ENCODE data around the gene PHACTR4. TPM values are rescaled to one million over a fixed set of nuclear protein-coding genes. Genes with fewer than 3 reads are reported as not detected.
"Not testable (repeated sequence)": the region's sequence is repeated elsewhere in the genome, so short reads cannot be mapped to it uniquely, and the experiment has no call there.

Gene PHACTR4
- total RNA-seq, 2 donors from 2014 or later, result 49.9 to 65.0 TPM

DNA sequence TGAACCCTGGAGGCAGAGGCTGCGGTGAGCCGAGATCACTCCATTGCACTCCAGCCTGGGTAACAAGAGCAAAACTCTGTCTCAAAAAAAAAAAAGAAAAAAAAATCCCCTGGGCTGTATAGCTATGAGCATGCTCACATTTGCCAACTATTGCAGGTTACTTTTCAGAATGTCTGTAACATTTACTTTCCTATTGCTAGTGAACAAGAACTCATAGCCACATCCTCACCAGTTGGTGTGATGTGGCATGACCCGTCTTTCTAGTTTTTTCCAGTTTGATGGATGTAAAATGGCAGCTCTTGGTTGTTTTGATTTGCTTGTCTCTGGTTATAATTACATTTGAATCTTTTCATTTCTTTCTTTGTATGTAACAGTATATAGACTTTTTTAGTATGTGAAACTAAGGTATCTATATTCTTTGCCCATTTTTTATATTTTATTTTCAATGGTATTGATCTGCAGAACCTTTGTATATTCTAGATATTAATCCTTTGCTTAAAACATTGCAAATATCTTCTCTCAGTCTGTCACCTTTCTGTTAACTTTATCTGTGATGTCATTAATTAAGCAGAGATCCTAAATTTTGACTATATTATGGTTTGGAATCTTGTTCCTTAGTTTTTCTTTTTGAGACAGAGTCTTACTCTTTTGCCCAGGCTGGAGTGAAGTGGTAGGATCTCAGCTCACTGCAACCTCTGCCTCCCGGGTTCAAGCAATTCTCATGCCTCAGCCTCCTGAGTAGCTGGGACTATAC, 29.1 kb upstream of the PHACTR4 start:
- Mint-ChIP-seq H3K27ac (no peak overlapping the region), H3K4me1 (no peaks in the 10 kb centered on the region), H3K27me3 (ENCODE audit: insufficient read depth) (no peaks in the 10 kb centered on the region), H3K4me3 (no peak overlapping the region), H3K9me3 (no peaks in the 10 kb centered on the region), H3K36me3 (ENCODE audit: low read depth) (peaks cover 3% of the 10 kb centered on the region)
- H3K27ac ChIP-seq (ENCODE audit: low read depth, low read length), result no peak overlapping the region
- DNase-seq, result no peak
- H3K9me3 ChIP-seq (ENCODE audit: control insufficient read depth, low read length), result no peaks in the 10 kb centered on the region
- H3K27me3 ChIP-seq (ENCODE audit: control insufficient read depth, insufficient read depth, low read length, poor library complexity, severe bottlenecking), result no peaks in the 10 kb centered on the region
- H3K9ac ChIP-seq (ENCODE audit: extremely low read depth, low read length, poor library complexity, severe bottlenecking), result no peak overlapping the region
- H3K36me3 ChIP-seq (ENCODE audit: control insufficient read depth, insufficient read depth, low read length), result peaks cover 5% of the 10 kb centered on the region
- H3K4me3 ChIP-seq (ENCODE audit: low read length), result no peak overlapping the region
- no peaks in the 10 kb centered on the region for H3K4me1 ChIP-seq (ENCODE audit: control insufficient read depth, insufficient read depth, low read length)
- TF ChIP-seq, protein P1, sequence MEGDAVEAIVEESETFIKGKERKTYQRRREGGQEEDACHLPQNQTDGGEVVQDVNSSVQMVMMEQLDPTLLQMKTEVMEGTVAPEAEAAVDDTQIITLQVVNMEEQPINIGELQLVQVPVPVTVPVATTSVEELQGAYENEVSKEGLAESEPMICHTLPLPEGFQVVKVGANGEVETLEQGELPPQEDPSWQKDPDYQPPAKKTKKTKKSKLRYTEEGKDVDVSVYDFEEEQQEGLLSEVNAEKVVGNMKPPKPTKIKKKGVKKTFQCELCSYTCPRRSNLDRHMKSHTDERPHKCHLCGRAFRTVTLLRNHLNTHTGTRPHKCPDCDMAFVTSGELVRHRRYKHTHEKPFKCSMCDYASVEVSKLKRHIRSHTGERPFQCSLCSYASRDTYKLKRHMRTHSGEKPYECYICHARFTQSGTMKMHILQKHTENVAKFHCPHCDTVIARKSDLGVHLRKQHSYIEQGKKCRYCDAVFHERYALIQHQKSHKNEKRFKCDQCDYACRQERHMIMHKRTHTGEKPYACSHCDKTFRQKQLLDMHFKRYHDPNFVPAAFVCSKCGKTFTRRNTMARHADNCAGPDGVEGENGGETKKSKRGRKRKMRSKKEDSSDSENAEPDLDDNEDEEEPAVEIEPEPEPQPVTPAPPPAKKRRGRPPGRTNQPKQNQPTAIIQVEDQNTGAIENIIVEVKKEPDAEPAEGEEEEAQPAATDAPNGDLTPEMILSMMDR (conservative IDR thresholded peaks at IDR 0.05), result no peak
- 91 to 92% methylated on average over 3 to 4 of the region's 4 CpGs for WGBS, 2 experiments (ENCODE audit: insufficient coverage in 1 of 2, insufficient read length in 1 of 2)

DNA sequence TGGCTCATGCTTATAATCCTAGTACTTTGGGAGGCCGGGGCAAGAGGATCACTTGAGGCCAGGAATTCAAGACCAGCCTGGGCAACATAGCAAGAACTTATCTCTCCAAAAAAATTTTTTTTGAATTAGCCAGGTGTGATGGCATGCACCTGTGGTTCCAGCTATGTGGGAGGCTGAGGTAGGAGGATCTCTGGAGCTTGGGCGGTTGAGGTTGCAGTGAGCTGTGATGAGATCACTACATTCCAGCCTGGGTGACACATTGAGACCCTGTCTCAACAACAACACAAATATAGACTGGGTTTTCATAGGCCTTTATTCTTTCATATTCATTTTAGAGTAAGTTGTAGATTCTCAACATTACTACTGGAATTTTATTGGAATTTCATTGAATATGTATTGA, 27.9 kb upstream of the PHACTR4 start:
- Mint-ChIP-seq H3K36me3 (ENCODE audit: low read depth) (no peaks in the 10 kb centered on the region), H3K9me3 (no peaks in the 10 kb centered on the region), H3K27me3 (ENCODE audit: insufficient read depth) (no peaks in the 10 kb centered on the region), H3K27ac (no peak overlapping the region), H3K4me3 (no peak overlapping the region), H3K4me1 (no peaks in the 10 kb centered on the region)
- no peaks in the 10 kb centered on the region for H3K4me1 ChIP-seq (ENCODE audit: control insufficient read depth, insufficient read depth, low read length)
- no peak overlapping the region for H3K27ac ChIP-seq (ENCODE audit: low read depth, low read length)
- H3K9me3 ChIP-seq (ENCODE audit: control insufficient read depth, low read length), result no peaks in the 10 kb centered on the region
- DNase-seq, result no peak
- no peak overlapping the region for H3K9ac ChIP-seq (ENCODE audit: extremely low read depth, low read length, poor library complexity, severe bottlenecking)
- no peaks in the 10 kb centered on the region for H3K36me3 ChIP-seq (ENCODE audit: control insufficient read depth, insufficient read depth, low read length)
- no peak overlapping the region for H3K4me3 ChIP-seq (ENCODE audit: low read length)
- H3K27me3 ChIP-seq (ENCODE audit: control insufficient read depth, insufficient read depth, low read length, poor library complexity, severe bottlenecking), result no peaks in the 10 kb centered on the region
- TF ChIP-seq, protein P1 (conservative IDR thresholded peaks at IDR 0.05), result no peak
- WGBS, 2 experiments (ENCODE audit: insufficient coverage in 1 of 2, insufficient read length in 1 of 2), result 95 to 100% methylated on average over 1 to 2 of the region's 2 CpGs

DNA sequence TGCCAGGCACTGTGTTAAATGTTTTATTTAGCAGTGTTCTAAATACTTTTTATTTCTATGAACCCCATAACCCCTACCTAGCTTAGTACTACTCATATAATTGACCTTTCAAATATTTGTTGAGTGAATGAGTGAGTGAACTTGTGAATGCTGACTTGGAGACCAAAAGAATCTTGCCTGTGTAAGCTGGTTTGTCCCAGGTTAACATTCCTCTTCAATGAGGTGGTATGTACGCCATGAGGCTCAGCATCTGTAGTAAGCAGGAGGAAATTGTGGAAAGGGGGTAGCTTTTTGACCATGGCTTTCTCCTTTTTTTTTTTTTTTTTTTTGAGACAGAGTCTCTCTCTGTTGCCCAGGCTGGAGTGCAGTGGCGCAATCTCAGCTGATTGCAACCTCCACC, 26.1 kb upstream of the PHACTR4 start:
- WGBS, 2 experiments (ENCODE audit: insufficient coverage in 1 of 2, insufficient read length in 1 of 2), result 85% methylated on average over 2 of the region's 2 CpGs; no CpG with 5 or more reads in 1 of the 2 experiments
- Mint-ChIP-seq H3K36me3 (ENCODE audit: low read depth) (no peaks in the 10 kb centered on the region), H3K27me3 (ENCODE audit: insufficient read depth) (no peaks in the 10 kb centered on the region), H3K9me3 (no peaks in the 10 kb centered on the region), H3K27ac (no peak overlapping the region), H3K4me3 (no peak overlapping the region), H3K4me1 (no peaks in the 10 kb centered on the region)
- Histone ChIP-seq H3K4me1 (ENCODE audit: control insufficient read depth, insufficient read depth, low read length) (no peaks in the 10 kb centered on the region), H3K36me3 (ENCODE audit: control insufficient read depth, insufficient read depth, low read length) (no peaks in the 10 kb centered on the region), H3K4me3 (ENCODE audit: low read length) (no peak overlapping the region), H3K9me3 (ENCODE audit: control insufficient read depth, low read length) (no peaks in the 10 kb centered on the region), H3K27me3 (ENCODE audit: control insufficient read depth, insufficient read depth, low read length, poor library complexity, severe bottlenecking) (no peaks in the 10 kb centered on the region), H3K27ac (ENCODE audit: low read depth, low read length) (no peak overlapping the region), H3K9ac (ENCODE audit: extremely low read depth, low read length, poor library complexity, severe bottlenecking) (no peak overlapping the region)
- DNase-seq, result no peak
- TF ChIP-seq, protein P1 (conservative IDR thresholded peaks at IDR 0.05), result no peak

DNA sequence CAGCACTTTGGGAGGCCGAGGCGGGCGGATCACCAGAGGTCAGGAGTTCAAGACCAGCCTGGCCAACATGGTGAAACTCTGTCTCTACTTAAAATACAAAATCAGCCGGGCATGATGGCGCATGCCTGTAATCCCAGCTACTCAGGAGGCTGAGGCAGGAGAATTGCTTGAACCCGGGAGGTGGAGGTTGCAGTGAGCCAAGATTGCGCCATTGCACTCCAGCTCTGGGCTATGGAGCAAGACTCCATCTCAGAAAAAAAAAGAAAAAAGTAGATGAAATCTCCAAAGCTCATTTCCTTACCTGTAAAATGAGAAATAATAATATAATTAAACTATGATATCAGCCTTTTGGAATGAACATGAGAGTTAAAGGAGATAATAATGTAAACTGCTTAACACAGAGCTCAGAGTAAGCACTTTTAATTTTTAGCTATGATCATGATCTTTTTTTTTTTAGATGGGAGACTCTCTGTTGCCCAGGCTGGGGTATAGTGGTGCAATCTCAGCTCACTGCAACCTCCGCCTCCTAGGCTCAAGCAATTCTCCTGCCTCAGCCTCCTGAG, 16.2 kb upstream of the PHACTR4 start:
- H3K27me3 Mint-ChIP-seq (ENCODE audit: insufficient read depth); H3K9ac ChIP-seq (ENCODE audit: extremely low read depth, low read length, poor library complexity, severe bottlenecking); H3K27ac ChIP-seq (ENCODE audit: low read depth, low read length); H3K36me3 Mint-ChIP-seq (ENCODE audit: low read depth); H3K27ac Mint-ChIP-seq; H3K4me3 Mint-ChIP-seq; H3K36me3 ChIP-seq (ENCODE audit: control insufficient read depth, insufficient read depth, low read length); H3K9me3 ChIP-seq (ENCODE audit: control insufficient read depth, low read length); H3K4me1 Mint-ChIP-seq; DNase-seq; H3K27me3 ChIP-seq (ENCODE audit: control insufficient read depth, insufficient read depth, low read length, poor library complexity, severe bottlenecking); H3K4me1 ChIP-seq (ENCODE audit: control insufficient read depth, insufficient read depth, low read length); H3K9me3 Mint-ChIP-seq; H3K4me3 ChIP-seq (ENCODE audit: low read length): not testable (repeated sequence)
- 96 to 100% methylated on average over 1 to 8 of the region's 8 CpGs for WGBS, 2 experiments (ENCODE audit: insufficient coverage in 1 of 2, insufficient read length in 1 of 2)

Data from endodermal cell (in vitro differentiated cells).